PC-9 (cell line): ENCODE data around the gene TBX6.

Source experiments
- EZH2 ChIP-seq: fragments of 200-600 bp; sonication (generic); IDR thresholded peaks from 2 replicates; pipeline ENCODE4 v1.8.0; 2017; ENCODE audit warnings: antibody characterized with exemption, low read depth
- TF ChIP-seq, protein P1 (sequence below): fragments of 200-600 bp; sonication (generic); conservative IDR thresholded peaks from 2 replicates; pipeline ENCODE4 v1.6.1; 2017; ENCODE audit warnings: mixed run types, antibody characterized with exemption, mild to moderate bottlenecking, moderate library complexity

DNA sequence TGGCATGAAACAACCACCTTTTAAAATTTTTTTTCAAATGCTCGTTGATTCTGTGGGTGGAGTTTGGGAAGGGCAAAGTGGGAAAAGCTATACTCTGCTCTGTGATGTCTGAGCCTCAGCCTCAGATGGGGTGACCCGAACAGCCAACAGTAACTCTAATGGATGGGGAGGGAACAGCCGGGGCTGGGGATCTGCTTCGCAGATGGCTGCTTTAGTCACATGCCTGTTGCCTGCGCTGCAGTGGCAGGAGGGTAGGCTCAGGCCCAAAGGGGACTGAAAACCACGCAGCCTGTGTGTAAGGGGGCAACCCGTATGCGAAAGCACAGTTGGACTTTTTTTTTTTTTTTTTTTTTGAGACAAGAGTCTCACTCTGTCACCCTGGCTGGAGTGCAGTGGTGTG, 46.2 kb upstream of the TBX6 start:
- TF ChIP-seq, protein P1, sequence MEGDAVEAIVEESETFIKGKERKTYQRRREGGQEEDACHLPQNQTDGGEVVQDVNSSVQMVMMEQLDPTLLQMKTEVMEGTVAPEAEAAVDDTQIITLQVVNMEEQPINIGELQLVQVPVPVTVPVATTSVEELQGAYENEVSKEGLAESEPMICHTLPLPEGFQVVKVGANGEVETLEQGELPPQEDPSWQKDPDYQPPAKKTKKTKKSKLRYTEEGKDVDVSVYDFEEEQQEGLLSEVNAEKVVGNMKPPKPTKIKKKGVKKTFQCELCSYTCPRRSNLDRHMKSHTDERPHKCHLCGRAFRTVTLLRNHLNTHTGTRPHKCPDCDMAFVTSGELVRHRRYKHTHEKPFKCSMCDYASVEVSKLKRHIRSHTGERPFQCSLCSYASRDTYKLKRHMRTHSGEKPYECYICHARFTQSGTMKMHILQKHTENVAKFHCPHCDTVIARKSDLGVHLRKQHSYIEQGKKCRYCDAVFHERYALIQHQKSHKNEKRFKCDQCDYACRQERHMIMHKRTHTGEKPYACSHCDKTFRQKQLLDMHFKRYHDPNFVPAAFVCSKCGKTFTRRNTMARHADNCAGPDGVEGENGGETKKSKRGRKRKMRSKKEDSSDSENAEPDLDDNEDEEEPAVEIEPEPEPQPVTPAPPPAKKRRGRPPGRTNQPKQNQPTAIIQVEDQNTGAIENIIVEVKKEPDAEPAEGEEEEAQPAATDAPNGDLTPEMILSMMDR = no peak
- no peak for TF ChIP-seq EZH2
